SK-N-SH treated with all-trans-retinoic acid at 6 μM for 48 hours (cell line): Measurements from ENCODE around the gene LHFPL2.
A peak's percentile ranks its signal among the peaks of the same experiment; 100 is the strongest.

ENCODE experiments used
- ATAC-seq: fragments of 200-7000 bp; cut with Tn5 transposase; 3 replicates; pipeline ENCODE4 v1.9.1; 2020; ENCODE audit warnings: mild to moderate bottlenecking, moderate library complexity
- ARNTL ChIP-seq: fragments of 450-650 bp; formaldehyde crosslinking; IDR thresholded peaks from 2 replicates; pipeline ENCODE4 v1.5.0; 2020; ENCODE audit warnings: low read depth, mild to moderate bottlenecking, moderate library complexity, borderline replicate concordance
- BACH2 ChIP-seq: fragments of 250-450 bp; sonication (Bioruptor Pico); IDR thresholded peaks from 2 replicates; pipeline ENCODE4 v1.9.0; 2021; ENCODE audit warnings: mild to moderate bottlenecking, borderline replicate concordance
- CREB5 ChIP-seq: fragments of 250-450 bp; sonication (Bioruptor Pico); IDR thresholded peaks from 2 replicates; pipeline ENCODE4 v1.5.1; 2020; ENCODE audit warnings: low read depth, mild to moderate bottlenecking, moderate library complexity
- CSDC2 ChIP-seq: fragments of 250-450 bp; sonication (Bioruptor Pico); IDR thresholded peaks from 2 replicates; pipeline ENCODE4 v1.5.0; 2020; ENCODE audit warnings: mild to moderate bottlenecking, moderate library complexity
- CSRNP3 ChIP-seq: fragments of 250-450 bp; sonication (Bioruptor Pico); IDR thresholded peaks from 2 replicates; pipeline ENCODE4 v1.5.1; 2021; ENCODE audit warnings: mild to moderate bottlenecking, moderate library complexity
- ESRRG ChIP-seq: fragments of 250-450 bp; sonication (Bioruptor Pico); IDR thresholded peaks from 2 replicates; pipeline ENCODE4 v1.6.1; 2021; ENCODE audit warnings: mild to moderate bottlenecking
- ISL1 ChIP-seq: fragments of 250-450 bp; sonication (Bioruptor Pico); IDR thresholded peaks from 2 replicates; pipeline ENCODE4 v2.1.2; 2022; ENCODE audit warnings: mild to moderate bottlenecking, moderate library complexity
- OSR1 ChIP-seq: fragments of 250-450 bp; sonication (Bioruptor Pico); IDR thresholded peaks from 2 replicates; pipeline ENCODE4 v1.8.0; 2022; ENCODE audit warnings: moderate library complexity, mild to moderate bottlenecking, inconsistent platforms
- POU6F1 ChIP-seq: fragments of 250-450 bp; sonication (Bioruptor Pico); IDR thresholded peaks from 2 replicates; pipeline ENCODE4 v1.8.0; 2021; ENCODE audit warnings: low read depth, mild to moderate bottlenecking, moderate library complexity, borderline replicate concordance
- RARB ChIP-seq: fragments of 250-450 bp; sonication (Bioruptor Pico); IDR thresholded peaks from 2 replicates; pipeline ENCODE4 v1.8.0; 2021; ENCODE audit warnings: mild to moderate bottlenecking, moderate library complexity
- TCF4 ChIP-seq: fragments of 250-450 bp; sonication (Bioruptor Pico); IDR thresholded peaks from 2 replicates; pipeline ENCODE4 v1.8.0; 2021; ENCODE audit warnings: mild to moderate bottlenecking, moderate library complexity, borderline replicate concordance
- TOX ChIP-seq: fragments of 250-450 bp; sonication (Bioruptor Pico); IDR thresholded peaks from 2 replicates; pipeline ENCODE4 v1.8.0; 2021; ENCODE audit warnings: mild to moderate bottlenecking, moderate library complexity, borderline replicate concordance
- TSHZ2 ChIP-seq: fragments of 250-450 bp; sonication (Bioruptor Pico); IDR thresholded peaks from 2 replicates; pipeline ENCODE4 v1.5.0; 2020; ENCODE audit warnings: mild to moderate bottlenecking, moderate library complexity
- ZC3H10 ChIP-seq: fragments of 250-450 bp; sonication (Bioruptor Pico); IDR thresholded peaks from 2 replicates; pipeline ENCODE4 v1.5.1; 2021; ENCODE audit warnings: mild to moderate bottlenecking, moderate library complexity
- ZFP3 ChIP-seq: fragments of 250-450 bp; sonication (Bioruptor Pico); IDR thresholded peaks from 2 replicates; pipeline ENCODE4 v1.5.0; 2020; ENCODE audit warnings: mild to moderate bottlenecking, moderate library complexity
- ZFP30 ChIP-seq: fragments of 450-650 bp; formaldehyde crosslinking; IDR thresholded peaks from 2 replicates; pipeline ENCODE4 v1.5.0; 2022; ENCODE audit warnings: mild to moderate bottlenecking, moderate library complexity
- ZNF565 ChIP-seq: fragments of 450-650 bp; formaldehyde crosslinking; conservative IDR thresholded peaks from 2 replicates; pipeline ENCODE4 v1.5.0; 2020; ENCODE audit warnings: low read depth, mild to moderate bottlenecking, moderate library complexity
- ZNF70 ChIP-seq: fragments of 450-650 bp; formaldehyde crosslinking; IDR thresholded peaks from 2 replicates; pipeline ENCODE4 v1.5.0; 2020; ENCODE audit warnings: mild to moderate bottlenecking, moderate library complexity
- ZNF8 ChIP-seq: fragments of 450-650 bp; formaldehyde crosslinking; IDR thresholded peaks from 2 replicates; pipeline ENCODE4 v1.5.0; 2020; ENCODE audit warnings: mild to moderate bottlenecking, moderate library complexity

The LHFPL2 gene

GRCh38 chr5:78586251-78586650, 62.3 kb downstream of the LHFPL2 start:
- TF ChIP-seq ARNTL: no peak
- TF ChIP-seq ZNF8 (CRISPR knock-in tag): peak; percentile 68; the same call in 1 of the 2 replicates
- TF ChIP-seq, all 23 proteins: peak for 1
- peak; percentile 93 for ATAC-seq

GRCh38 chr5:78578015-78578414, 70.6 kb downstream of the LHFPL2 start:
- ATAC-seq: peak; percentile 53
- TF ChIP-seq ISL1 (CRISPR knock-in tag) (peak; percentile 62), TCF4 (CRISPR knock-in tag) (peak; percentile 41; the same call in 1 of the 2 replicates), ZFP3 (no peak), ZNF70 (peak; percentile 57; the same call in 1 of the 2 replicates)
- TF ChIP-seq, all 23 proteins: peak for 3

- peak; percentile 56 for ATAC-seq
Measured at GRCh38 chr5:78577071-78577807, 71.3 kb downstream of the LHFPL2 start.

More at GRCh38 chr5:78577071-78577807, 71.3 kb downstream of the LHFPL2 start:
- TF ChIP-seq CSRNP3 (CRISPR knock-in tag): no peak
- TF ChIP-seq TSHZ2: no peak
- no peak for TF ChIP-seq OSR1 (CRISPR knock-in tag)
- no peak for TF ChIP-seq ISL1 (CRISPR knock-in tag)
- TF ChIP-seq ESRRG: no peak
- no peak for TF ChIP-seq BACH2 (CRISPR knock-in tag)
- TF ChIP-seq ZFP3: no peak
- no peak for TF ChIP-seq ZNF565 (CRISPR knock-in tag)
- no peak for TF ChIP-seq ZFP30 (CRISPR knock-in tag)
- TF ChIP-seq RARB (CRISPR knock-in tag): no peak
- TF ChIP-seq CREB5 (CRISPR knock-in tag): no peak
- no peak for TF ChIP-seq CSDC2
- TF ChIP-seq TOX (CRISPR knock-in tag): no peak
- TF ChIP-seq POU6F1: no peak
- TF ChIP-seq ZNF8 (CRISPR knock-in tag): no peak
- TF ChIP-seq ZC3H10 (CRISPR knock-in tag): no peak
